GM12878 (cell line): ENCODE data around the gene C17orf114.

Experiments
- CHD4 ChIP-seq: fragments of 200-600 bp; sonication (generic); IDR thresholded peaks from 2 replicates; pipeline ENCODE4 v1.6.1; 2016; ENCODE audit warnings: mild to moderate bottlenecking
- EGR1 ChIP-seq, 2 experiments: IDR thresholded peaks; 1 replicate in 1 of 2; 2 replicates in 1 of 2; pipeline ENCODE4 v1.6.1; 2011 to 2012; ENCODE audit warnings: low read depth in 2 of 2, low read length in 2 of 2, borderline replicate concordance in 1 of 2, mild to moderate bottlenecking in 1 of 2, moderate library complexity in 1 of 2
- MTA3 ChIP-seq: IDR thresholded peaks from 2 replicates; pipeline ENCODE4 v1.6.1; 2012; ENCODE audit warnings: low read length, inconsistent platforms, borderline replicate concordance
- MYC ChIP-seq: IDR thresholded peaks from 2 replicates; pipeline ENCODE4 v1.6.1; 2011; ENCODE audit warnings: mild to moderate bottlenecking, low read length, moderate library complexity, inconsistent platforms; ENCODE audit not compliant: insufficient read depth, insufficient replicate concordance, insufficient read length, severe bottlenecking
- POLR2A ChIP-seq: IDR thresholded peaks from 2 replicates; pipeline ENCODE4 v1.6.1; 2011; ENCODE audit warnings: low read depth, mild to moderate bottlenecking, low read length
- RAD51 ChIP-seq: fragments of 450-650 bp; IDR thresholded peaks from 2 replicates; pipeline ENCODE4 v1.6.1; 2016; ENCODE audit warnings: moderate library complexity, mild to moderate bottlenecking, inconsistent platforms
- SMAD1 ChIP-seq: fragments of 450-650 bp; IDR thresholded peaks from 2 replicates; pipeline ENCODE4 v1.6.1; 2018; ENCODE audit warnings: mild to moderate bottlenecking, low read depth; ENCODE audit not compliant: partially characterized antibody
- SUZ12 ChIP-seq: fragments of 200-600 bp; sonication (generic); IDR thresholded peaks from one replicate; pipeline ENCODE4 v1.6.1; 2018; ENCODE audit warnings: antibody characterized with exemption, mild to moderate bottlenecking; ENCODE audit not compliant: unreplicated experiment
- YY1 ChIP-seq: IDR thresholded peaks from 2 replicates; pipeline ENCODE4 v1.6.1; 2011; ENCODE audit warnings: low read depth, mild to moderate bottlenecking, low read length
- ZZZ3 ChIP-seq: IDR thresholded peaks from 2 replicates; pipeline ENCODE4 v1.6.1; 2011; ENCODE audit warnings: low read depth; ENCODE audit not compliant: control insufficient read depth, insufficient read length
- TF ChIP-seq, protein P1 (sequence below): IDR thresholded peaks from 2 replicates; pipeline ENCODE4 v1.6.1; 2012; ENCODE audit warnings: low read length, inconsistent platforms
- TF ChIP-seq, protein P2 (sequence below), 3 experiments: IDR thresholded peaks in 2 of 3; conservative IDR thresholded peaks in 1 of 3; 2 replicates each; pipeline ENCODE4 v1.5.1; 2011; ENCODE audit warnings: low read depth in 3 of 3, low read length in 3 of 3, mild to moderate bottlenecking in 3 of 3, control low read depth in 2 of 3, moderate library complexity in 2 of 3, inconsistent platforms in 1 of 3, mixed read lengths in 1 of 3; ENCODE audit not compliant: control insufficient read depth in 2 of 3, insufficient read depth in 1 of 3; ENCODE audit errors: extremely low read depth in 1 of 3
- TF ChIP-seq, protein P3 (sequence below): fragments of 450-650 bp; formaldehyde crosslinking; IDR thresholded peaks from 2 replicates; pipeline ENCODE4 v1.4.0; 2020; ENCODE audit warnings: mild to moderate bottlenecking, moderate library complexity

DNA sequence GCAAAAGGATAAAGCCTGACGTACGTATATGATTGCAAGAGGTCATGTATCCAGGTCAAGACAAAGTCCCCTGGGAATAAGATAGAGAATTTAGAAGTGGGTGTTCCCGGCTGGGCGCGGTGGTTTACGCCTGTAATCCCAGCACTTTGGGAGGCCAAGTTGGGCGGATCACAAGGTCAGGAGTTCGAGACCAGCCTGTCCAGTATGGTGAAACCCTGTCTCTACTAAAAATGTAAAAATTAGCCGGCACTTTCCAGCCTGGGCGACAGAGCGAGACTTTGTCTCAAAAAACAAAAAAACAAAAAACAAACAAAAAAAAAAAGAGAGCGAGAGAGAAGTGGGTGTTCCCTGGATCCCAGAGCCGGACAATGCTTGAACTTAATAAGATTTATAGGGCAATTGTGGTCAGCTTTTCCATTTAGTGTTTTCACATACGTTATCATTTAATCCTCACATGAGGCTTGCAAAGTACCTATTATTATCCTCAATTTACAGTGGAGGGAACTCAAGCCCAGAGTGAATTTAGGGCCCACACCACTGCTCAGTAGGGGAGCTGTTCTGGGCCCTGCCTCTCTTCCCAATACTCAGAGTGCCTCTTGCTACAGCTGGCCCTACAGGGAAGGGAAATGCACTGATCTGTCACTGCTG is 13.8 kb downstream of the C17orf114 start:
- TF ChIP-seq, protein P1, sequence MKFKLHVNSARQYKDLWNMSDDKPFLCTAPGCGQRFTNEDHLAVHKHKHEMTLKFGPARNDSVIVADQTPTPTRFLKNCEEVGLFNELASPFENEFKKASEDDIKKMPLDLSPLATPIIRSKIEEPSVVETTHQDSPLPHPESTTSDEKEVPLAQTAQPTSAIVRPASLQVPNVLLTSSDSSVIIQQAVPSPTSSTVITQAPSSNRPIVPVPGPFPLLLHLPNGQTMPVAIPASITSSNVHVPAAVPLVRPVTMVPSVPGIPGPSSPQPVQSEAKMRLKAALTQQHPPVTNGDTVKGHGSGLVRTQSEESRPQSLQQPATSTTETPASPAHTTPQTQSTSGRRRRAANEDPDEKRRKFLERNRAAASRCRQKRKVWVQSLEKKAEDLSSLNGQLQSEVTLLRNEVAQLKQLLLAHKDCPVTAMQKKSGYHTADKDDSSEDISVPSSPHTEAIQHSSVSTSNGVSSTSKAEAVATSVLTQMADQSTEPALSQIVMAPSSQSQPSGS: no peak
- TF ChIP-seq POLR2A (no peak), YY1 (no peak), CHD4 (no peak), SMAD1 (no peak), EGR1 (IDR thresholded peaks at IDR 0.05; ENCODE audit: borderline replicate concordance in 1 of 2, low read depth in 2 of 2, low read length in 2 of 2) (no peak), ZZZ3 (no peak), SUZ12 (no peak), MYC (no peak), RAD51 (no peak), MTA3 (no peak)
- TF ChIP-seq, protein P2, sequence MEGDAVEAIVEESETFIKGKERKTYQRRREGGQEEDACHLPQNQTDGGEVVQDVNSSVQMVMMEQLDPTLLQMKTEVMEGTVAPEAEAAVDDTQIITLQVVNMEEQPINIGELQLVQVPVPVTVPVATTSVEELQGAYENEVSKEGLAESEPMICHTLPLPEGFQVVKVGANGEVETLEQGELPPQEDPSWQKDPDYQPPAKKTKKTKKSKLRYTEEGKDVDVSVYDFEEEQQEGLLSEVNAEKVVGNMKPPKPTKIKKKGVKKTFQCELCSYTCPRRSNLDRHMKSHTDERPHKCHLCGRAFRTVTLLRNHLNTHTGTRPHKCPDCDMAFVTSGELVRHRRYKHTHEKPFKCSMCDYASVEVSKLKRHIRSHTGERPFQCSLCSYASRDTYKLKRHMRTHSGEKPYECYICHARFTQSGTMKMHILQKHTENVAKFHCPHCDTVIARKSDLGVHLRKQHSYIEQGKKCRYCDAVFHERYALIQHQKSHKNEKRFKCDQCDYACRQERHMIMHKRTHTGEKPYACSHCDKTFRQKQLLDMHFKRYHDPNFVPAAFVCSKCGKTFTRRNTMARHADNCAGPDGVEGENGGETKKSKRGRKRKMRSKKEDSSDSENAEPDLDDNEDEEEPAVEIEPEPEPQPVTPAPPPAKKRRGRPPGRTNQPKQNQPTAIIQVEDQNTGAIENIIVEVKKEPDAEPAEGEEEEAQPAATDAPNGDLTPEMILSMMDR (IDR thresholded peaks at IDR 0.05 in 2 of 3, conservative IDR thresholded peaks at IDR 0.05 in 1 of 3; ENCODE audit: control insufficient read depth in 2 of 3, extremely low read depth in 1 of 3, insufficient read depth in 1 of 3, low read depth in 3 of 3, low read length in 3 of 3): no peak
- TF ChIP-seq, protein P3, sequence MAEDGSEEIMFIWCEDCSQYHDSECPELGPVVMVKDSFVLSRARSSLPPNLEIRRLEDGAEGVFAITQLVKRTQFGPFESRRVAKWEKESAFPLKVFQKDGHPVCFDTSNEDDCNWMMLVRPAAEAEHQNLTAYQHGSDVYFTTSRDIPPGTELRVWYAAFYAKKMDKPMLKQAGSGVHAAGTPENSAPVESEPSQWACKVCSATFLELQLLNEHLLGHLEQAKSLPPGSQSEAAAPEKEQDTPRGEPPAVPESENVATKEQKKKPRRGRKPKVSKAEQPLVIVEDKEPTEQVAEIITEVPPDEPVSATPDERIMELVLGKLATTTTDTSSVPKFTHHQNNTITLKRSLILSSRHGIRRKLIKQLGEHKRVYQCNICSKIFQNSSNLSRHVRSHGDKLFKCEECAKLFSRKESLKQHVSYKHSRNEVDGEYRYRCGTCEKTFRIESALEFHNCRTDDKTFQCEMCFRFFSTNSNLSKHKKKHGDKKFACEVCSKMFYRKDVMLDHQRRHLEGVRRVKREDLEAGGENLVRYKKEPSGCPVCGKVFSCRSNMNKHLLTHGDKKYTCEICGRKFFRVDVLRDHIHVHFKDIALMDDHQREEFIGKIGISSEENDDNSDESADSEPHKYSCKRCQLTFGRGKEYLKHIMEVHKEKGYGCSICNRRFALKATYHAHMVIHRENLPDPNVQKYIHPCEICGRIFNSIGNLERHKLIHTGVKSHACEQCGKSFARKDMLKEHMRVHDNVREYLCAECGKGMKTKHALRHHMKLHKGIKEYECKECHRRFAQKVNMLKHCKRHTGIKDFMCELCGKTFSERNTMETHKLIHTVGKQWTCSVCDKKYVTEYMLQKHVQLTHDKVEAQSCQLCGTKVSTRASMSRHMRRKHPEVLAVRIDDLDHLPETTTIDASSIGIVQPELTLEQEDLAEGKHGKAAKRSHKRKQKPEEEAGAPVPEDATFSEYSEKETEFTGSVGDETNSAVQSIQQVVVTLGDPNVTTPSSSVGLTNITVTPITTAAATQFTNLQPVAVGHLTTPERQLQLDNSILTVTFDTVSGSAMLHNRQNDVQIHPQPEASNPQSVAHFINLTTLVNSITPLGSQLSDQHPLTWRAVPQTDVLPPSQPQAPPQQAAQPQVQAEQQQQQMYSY (CRISPR knock-in tag): no peak
